ENCODE results near the gene HECW1.

- no peak for TF ChIP-seq CTCF (conservative IDR thresholded peaks at IDR 0.05; ENCODE audit: low read length)
- TF ChIP-seq EZH2phosphoT487 (IDR thresholded peaks at IDR 0.05; ENCODE audit: borderline replicate concordance) = no peak
Measured at GRCh38 chr7:43602256-43602655, 489.8 kb downstream of the HECW1 start.
